ENCODE results near the gene KIFC3.
A peak's percentile ranks its signal among the peaks of the same experiment; 100 is the strongest.

KIFC3 gene

DNA sequence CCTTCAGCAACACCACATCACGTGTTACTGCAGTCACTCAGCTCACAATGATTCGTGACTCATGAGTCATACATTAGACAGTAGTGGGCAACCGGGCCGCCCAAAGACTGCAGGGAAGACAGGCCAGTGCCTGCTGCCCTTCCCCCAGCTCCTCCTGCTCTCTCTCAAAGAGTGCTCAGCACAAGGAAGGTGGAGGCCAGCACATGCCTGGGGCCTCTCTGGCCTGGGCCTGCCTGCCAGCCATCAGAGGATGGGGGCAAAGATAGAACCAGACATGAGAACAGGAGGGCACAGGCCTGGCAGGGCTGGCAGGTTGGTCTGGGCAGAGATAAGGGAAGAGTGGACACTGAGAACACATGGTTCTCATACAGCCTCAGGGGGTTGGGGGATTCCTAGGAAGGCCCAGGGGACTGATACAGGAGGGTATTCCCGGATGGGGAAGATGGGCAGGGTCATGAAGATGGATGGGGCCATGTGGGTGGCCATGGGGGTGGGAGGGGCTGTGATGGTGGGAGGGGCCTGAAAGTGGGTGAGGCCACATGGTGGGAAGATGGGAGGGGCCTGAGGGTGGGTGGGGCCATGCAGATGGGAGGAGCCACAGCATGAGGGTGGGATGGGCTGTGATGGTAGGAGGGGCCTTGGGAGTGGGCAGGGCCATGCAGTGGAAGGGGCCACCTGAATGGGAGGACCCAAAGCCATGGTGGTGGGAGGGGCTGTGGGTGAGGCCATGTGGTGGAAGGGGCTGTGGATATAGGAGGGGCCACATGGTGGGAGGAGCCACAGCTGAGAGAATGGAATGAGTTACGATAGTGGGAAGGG lies 37.7 kb downstream of the KIFC3 start:
- DNase-seq (ENCODE audit: low read depth) = peak; percentile 38

GRCh38 chr16:57764006-57764340 lies 38.3 kb downstream of the KIFC3 start:
- DNase-seq (ENCODE audit: low read depth) = no peak

DNA sequence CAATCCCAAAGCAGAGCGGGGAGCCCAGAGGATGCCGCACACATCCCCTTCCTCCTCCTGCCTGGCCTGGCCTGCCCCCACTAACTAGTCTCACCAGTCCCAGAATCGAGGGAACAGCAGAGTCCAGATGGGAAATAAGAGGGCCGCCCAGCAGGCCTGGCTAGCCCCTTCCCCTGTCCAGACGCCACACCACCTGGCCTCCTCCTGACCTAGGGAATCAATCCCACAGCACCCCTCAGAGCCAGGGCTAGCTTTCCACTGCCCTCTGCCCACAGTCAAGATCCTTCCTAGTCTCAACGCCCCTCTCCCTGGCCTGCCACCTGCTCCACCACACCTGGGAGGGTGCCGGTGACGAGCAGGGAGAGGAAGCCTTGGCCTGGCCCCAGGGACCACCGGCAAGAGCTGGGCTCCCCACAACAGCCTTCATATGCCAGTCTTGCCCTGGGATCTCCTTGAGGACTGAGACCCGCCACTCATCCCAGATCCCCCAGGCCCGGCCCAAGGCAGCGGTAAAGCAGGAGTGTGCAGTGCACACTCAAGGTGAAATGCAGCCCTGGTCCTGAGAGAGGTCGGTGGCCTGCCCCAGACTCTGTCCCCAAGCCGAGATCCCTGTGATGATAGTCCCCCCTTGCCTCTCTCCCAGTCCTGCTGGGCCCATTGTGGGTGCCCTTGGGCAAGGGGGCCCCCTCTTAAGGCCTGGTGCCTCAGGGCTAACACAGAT lies 38.8 kb downstream of the KIFC3 start:
- no peak for DNase-seq (ENCODE audit: low read depth)

- DNase-seq (ENCODE audit: low read depth) = no peak
Measured at GRCh38 chr16:57762365-57763040, 39.8 kb downstream of the KIFC3 start.

DNA sequence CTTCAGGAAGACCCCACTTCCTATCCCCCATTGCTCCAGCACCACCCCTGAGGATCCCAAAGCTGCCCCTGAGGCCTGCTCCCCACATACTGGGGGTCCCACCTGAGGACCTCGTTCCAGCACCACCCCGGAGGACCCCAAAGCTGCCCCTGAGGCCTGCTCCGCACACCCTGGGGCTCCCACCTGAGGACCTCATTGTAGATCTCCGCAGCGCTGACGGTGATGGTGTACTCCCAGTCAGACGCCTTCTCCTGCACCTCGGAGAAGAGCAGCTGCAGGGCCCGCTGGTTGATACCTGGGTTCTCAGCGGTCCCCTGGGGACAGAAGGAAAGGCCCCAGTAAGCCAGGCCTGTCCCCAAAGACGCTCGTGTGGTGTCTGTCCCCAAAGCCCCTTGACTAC lies 40.3 kb downstream of the KIFC3 start:
- no peak for DNase-seq (ENCODE audit: low read depth)

GRCh38 chr16:57761301-57761700 lies 41.0 kb downstream of the KIFC3 start:
- no peak for DNase-seq (ENCODE audit: low read depth)

DNA sequence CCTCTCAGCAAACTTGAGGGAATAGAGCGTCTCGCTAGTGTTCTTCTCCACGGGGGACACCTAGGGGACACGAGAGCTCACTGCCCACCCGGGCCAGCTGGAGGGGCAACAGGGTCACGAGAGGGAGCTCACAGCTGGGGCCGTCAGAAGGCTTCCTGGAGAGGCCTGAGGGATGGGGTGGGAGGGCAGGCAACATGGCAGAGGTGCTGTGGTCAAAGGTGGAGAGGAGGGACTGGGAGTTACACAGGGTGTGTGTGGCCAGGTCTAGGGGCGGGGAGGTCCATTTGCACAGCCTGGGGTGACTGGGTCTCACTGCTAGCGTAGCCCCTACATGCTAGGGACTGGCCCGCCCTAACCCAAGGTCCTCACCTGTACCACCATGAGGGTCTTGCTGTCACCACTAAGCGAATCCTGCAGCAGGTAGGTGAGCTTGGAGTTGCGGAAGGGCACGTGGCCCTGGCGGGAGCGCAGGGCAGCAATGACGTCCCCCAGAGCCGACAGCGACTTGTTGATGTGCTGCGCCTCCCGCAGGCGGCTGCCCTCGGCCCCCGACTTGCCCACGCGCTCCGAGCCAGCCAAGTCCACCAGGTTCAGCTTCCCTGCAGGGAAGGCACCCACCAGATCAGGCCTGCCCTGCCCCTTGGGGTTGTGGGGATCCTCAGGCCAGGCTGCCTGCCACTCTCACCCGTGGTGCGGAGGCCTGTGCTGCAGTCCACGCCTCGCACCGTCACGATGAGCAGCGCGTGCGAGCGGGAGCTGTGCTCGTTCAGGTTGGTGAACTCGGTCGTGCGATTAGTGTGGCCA lies 41.7 kb downstream of the KIFC3 start:
- DNase-seq (ENCODE audit: low read depth) = no peak

DNA sequence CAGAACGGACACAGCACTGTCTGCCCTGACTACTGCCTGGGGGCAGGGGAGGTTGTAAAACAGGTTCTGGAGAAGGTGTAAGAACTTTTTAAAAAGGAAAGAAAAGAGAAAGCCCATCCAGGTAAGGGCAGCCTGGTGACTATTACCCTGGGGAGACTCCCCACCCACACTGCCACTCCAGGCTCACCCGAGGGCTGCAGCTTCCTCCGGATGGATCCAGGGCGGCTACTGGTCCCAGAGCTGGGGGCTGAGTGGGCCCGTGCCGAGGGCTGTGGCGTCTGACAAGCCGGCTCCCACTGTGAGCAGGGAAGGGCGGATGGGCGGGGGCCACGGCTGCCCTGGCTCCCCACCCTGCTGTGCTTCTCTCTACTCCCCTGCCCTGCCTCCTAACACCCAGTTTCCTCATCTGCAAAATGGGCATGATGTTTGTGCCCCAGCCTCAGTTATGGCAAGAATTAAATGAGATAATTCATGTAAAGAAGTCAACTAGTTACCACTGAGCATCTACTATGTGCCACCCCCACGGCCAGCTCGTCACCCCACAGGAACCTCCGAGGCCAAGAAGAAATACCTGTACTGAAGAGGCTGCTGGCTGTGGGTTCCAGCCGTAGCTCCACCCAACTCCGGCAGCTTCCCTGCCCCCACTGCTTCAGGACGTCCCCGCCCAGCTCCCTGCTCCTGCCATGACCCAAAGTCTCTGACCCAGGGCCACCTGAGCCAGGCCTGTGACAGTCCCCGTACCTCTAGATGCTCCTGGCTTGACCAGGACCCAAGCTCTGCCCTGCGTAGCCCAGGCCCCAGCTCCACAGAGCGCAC lies 42.5 kb downstream of the KIFC3 start:
- no peak for DNase-seq (ENCODE audit: low read depth)

- no peak for DNase-seq (ENCODE audit: low read depth)
Measured at GRCh38 chr16:57759131-57759530, 43.2 kb downstream of the KIFC3 start.

DNA sequence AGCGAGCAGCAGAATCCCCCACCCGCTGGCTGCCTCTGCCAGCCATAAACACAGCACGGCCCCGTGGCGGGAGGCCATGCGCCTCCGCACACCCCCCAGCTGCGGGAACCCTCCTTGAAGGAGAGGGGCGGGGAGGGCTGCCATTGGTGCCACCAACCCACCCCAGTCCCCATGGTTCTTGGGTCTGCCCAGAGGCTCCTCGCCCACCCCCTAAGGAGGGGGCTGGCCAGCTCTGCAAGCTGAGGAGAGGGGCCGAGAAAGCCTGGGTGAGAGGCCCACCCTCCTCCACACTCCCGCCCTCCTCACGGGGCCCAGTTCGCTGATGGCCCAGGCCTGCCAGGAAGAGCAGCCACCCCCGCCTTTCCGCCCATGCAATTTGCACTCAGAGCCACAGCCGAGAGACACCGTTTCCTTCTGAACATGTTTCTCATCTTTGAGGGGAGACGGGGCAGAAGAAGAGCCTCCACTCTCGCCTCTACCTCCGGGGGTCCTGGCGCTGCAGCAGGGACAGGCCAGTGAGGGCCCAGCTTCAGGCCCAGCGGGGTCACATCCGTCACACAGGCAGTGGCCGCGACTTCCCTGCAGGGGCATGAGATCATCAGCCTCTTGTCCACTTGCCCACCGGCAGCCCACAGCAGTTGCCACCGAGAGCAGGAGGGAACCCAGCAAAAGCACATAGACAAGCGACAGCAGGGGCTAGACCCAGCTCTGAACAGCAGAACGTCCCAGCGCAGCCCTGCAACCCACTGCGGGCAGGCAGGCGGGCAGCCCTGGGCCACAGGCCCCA lies 43.8 kb downstream of the KIFC3 start:
- DNase-seq (ENCODE audit: low read depth) = no peak

- no peak for DNase-seq (ENCODE audit: low read depth)
Measured at GRCh38 chr16:57757883-57758282, 44.4 kb downstream of the KIFC3 start.

DNA sequence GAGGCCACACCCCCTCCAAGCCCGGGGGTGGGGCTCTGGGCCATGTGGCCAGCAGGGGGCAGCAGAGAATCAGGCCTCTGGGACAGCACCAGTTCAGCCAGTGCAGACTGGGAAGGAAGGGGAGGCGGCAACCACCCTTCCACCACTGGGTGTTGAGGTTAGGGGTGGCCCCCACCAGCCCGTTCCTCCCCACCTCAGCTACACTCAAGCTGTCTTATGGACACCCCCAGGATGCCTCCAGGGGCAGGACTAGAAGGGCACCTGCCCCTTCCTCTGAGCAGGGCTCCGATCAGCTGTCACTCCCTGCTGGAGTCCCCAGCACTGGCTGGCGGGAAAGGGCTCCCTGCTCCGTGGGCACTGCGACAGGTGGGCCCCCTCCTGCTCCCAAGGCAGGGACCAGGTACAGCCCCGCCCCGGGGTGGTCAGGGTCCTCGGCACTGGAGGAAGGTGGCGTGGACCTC lies 44.9 kb downstream of the KIFC3 start:
- peak; percentile 83 for DNase-seq (ENCODE audit: low read depth)

DNA sequence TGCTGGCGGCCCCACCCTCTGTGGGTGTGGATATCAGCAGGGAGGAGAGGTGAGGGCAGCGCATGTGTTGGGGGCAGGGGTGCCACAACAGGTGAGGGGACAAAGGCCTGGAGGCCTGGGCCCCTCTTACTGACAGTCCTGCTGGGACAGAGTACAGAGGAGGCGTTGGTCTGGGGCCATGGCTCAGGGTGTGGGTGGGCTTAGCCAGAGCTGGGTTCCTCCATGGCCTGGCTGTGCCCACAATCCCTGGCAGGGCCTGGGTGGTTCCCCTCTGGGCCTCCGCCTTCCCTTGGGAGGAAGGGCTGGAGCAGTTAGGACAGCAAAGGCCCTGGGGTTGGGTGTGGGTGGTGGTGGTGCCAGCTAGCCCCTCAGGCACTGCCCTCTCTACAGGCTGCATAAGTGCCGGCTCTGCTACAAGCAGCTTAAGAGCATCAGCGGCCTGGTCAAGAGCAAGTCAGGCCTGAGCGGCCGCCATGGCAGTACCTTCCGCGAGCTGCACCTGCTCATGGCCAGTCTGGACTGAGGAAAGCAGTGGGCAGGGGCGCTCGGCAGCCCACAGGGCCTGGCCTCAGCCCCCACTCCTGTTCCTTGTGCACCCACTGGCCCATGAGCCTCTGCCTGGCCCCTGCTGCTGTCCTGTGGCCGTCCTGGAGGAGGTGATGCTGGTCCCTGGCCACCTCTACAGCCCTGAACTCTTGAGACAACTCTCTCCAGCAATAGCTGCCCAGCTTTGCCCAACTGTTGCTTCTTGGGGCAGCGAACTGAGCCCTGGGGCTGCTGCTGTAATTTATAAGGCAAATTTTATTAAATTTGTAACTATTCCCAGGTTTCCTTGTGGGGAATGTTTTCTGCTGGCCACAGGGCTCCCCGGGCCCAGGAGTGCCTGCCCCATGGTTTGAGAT lies 45.6 kb downstream of the KIFC3 start:
- no peak for DNase-seq (ENCODE audit: low read depth)

- no peak for DNase-seq (ENCODE audit: low read depth)
Measured at GRCh38 chr16:57755726-57756423, 46.4 kb downstream of the KIFC3 start.

DNA sequence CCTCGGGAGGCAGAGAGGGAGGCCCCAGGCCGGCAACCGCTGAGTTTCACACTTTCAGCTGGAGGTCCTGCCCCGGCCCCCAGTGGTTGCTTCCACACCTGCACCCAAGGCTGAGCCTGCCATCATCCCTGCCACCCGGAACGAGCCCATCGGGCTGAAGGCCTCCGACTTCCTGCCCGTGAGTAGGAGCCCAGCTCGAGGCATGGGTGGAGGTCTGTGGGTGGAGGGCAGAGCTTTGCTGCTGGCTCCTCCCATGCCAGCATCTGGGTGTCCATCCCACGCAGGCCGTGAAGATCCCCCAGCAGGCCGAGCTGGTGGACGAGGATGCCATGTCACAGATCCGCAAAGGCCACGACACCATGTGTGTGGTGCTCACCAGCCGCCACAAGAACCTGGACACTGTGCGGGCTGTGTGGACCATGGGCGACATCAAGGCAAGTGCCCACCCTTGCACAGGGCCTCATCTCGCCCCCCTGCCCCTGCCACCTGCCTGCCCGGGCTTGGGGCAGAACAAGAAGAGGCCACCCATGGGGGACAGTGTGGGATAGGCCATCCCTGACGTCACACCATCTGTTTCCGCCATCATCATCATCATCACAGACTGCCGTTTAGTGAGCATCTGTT lies 47.1 kb downstream of the KIFC3 start:
- DNase-seq (ENCODE audit: low read depth) = no peak

DNA sequence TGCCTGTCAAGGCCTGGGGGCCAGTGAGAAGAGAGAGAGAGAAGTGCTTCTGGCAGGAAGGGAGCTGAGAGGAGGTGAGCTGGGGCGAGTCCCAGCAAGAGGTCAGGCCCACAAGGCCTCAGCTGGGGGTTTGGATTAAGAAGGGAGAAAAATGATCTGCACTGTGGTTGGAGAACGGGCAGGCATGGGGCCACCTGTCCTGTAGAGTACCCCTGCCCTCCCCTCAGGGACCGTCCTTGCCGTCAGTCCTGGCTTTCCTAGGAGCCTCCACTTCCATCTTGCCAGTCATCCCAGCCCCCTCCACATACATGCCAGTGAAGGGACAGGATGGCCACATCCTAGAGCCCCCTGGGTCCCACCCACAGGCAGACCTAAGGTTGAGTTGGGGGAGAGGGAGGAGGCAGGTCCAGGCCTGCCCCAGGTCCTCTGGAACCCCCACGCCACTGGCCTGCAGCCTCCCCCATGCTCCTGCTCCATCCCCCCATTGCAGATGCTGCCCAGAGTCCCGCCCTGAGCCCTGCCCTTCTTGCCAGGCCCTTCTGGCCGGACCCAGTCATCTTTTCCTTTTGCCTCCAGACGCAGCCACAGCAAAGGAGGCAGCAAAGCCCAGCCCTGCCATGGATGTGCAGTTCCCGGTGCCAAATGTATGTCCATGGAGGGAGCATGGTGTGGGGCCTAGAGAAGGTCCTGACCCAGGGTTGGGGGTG lies 47.8 kb downstream of the KIFC3 start:
- DNase-seq (ENCODE audit: low read depth) = no peak

- DNase-seq (ENCODE audit: low read depth) = no peak
Measured at GRCh38 chr16:57753448-57754353, 48.6 kb downstream of the KIFC3 start.
